GM12865 (cell line): ENCODE data around the gene MAN2B1.
A peak's percentile ranks its signal among the peaks of the same experiment; 100 is the strongest.

Source experiments
- DNase-seq: peaks from one replicate; pipeline ENCODE4 v3.0.0; 2010; ENCODE audit warnings: low read depth
- H3K4me3 ChIP-seq: 2 replicates; pipeline ENCODE4 v1.5.1; 2011; ENCODE audit warnings: mild to moderate bottlenecking, low read depth, low read length, control low read depth
- TF ChIP-seq, protein P1 (sequence below): IDR thresholded peaks from 2 replicates; pipeline ENCODE4 v1.5.1; 2011; ENCODE audit warnings: low read length, control low read depth, low read depth, inconsistent platforms; ENCODE audit not compliant: insufficient read depth; ENCODE audit errors: missing control alignments

Gene MAN2B1

DNA sequence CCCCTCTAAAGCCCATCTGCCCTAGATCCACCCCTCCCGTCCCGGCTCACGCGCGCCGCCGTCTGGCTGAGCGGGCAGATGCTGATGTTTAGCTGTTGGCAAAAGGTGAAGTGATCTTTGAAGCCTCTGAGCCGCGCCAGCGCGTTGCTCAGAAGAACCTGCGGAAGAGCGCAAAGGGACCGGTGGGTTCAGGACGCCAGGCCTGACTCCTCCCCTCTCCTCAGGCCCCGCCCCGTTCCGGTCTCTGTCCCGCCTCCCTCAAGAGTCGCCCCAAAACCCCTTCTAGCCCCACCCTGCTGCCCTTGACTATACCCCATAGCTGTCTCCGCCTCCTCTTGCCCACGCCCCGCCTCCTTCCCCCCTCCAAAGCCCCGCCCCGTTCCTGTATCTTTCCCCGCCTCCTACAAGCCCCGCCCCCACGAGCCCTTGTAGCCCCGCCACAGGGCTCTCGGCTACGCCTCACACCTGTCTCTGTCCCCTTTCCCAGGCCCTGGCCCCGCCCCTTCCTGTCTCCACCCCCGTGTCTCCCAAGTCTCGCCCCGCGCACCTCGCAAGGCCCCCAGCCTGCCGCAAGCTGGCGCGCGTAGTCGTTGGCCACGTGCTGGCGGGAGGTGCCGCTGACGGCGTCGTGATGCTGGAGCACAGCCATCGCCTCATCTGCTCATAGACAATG lies 9.5 kb downstream of the MAN2B1 start:
- no peak for DNase-seq
- TF ChIP-seq, protein P1, sequence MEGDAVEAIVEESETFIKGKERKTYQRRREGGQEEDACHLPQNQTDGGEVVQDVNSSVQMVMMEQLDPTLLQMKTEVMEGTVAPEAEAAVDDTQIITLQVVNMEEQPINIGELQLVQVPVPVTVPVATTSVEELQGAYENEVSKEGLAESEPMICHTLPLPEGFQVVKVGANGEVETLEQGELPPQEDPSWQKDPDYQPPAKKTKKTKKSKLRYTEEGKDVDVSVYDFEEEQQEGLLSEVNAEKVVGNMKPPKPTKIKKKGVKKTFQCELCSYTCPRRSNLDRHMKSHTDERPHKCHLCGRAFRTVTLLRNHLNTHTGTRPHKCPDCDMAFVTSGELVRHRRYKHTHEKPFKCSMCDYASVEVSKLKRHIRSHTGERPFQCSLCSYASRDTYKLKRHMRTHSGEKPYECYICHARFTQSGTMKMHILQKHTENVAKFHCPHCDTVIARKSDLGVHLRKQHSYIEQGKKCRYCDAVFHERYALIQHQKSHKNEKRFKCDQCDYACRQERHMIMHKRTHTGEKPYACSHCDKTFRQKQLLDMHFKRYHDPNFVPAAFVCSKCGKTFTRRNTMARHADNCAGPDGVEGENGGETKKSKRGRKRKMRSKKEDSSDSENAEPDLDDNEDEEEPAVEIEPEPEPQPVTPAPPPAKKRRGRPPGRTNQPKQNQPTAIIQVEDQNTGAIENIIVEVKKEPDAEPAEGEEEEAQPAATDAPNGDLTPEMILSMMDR, result no peak
- H3K4me3 ChIP-seq, result no peak overlapping the region

DNA sequence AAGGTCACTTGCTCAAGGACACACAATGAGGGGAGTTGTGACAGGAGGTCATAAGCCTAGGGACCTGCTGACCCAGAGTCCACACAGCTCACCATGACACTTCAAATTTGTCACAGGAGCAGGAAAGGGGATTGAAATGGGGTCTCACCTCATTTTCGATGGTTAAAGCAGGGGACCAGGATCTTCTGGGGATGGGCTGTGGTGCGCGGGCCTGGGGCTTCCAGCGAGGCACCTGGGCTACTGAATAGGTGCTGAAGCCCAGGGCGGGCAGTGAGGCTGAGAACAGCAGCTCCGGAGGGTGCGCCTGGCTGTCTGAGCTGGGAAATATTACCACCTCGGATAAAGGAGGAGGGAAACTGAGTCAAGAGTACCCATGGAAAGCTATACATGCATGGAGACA lies 11.0 kb downstream of the MAN2B1 start:
- no peak for DNase-seq
- H3K4me3 ChIP-seq, result no peak overlapping the region
- TF ChIP-seq, protein P1, result no peak

DNA sequence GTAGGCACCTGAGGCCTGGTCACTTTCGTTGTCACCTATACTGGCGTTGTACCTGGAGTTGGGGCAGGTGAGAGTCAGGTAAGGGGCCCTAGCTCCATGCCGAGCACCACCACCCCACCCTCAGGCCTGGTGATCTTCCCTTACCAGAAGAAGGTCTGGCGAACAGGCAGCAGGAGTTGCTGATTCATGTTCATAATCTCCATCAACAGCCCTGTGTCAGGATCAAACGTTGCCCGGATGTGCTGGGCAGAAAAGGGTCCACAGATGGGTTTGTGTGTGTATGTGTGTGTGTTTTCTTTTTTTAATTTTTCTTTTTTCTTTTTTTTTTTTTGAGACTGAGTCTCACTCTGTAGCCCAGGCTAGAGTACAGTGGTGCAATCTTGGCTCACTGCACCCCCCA lies 14.3 kb downstream of the MAN2B1 start:
- no peak for DNase-seq
- TF ChIP-seq, protein P1, result no peak
- no peak overlapping the region for H3K4me3 ChIP-seq

DNA sequence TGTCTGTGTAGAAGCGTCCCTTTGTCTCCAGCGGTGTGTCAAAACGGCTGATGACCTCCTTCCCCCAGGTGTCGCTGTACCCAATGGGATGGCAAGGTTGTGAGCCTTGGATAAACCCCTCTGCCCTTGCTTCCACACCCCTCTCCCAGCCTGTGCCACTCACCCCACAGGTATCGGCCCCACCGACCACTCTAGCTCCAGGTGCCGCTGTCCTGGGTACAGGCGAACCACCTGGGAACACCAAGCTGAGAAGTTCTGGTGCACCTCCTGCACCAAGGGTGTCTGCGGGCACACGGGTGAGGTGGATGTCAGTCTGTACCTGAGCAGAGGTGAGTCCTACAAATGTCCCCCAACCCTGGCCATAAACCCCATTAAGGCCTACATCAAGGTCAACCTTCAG lies 16.6 kb downstream of the MAN2B1 start:
- TF ChIP-seq, protein P1, result no peak
- H3K4me3 ChIP-seq, result no peak overlapping the region
- no peak for DNase-seq

GRCh38 chr19:12648088-12648487 lies 18.5 kb downstream of the MAN2B1 start:
- DNase-seq, result no peak
- H3K4me3 ChIP-seq, result no peak overlapping the region
- TF ChIP-seq, protein P1, result no peak

DNA sequence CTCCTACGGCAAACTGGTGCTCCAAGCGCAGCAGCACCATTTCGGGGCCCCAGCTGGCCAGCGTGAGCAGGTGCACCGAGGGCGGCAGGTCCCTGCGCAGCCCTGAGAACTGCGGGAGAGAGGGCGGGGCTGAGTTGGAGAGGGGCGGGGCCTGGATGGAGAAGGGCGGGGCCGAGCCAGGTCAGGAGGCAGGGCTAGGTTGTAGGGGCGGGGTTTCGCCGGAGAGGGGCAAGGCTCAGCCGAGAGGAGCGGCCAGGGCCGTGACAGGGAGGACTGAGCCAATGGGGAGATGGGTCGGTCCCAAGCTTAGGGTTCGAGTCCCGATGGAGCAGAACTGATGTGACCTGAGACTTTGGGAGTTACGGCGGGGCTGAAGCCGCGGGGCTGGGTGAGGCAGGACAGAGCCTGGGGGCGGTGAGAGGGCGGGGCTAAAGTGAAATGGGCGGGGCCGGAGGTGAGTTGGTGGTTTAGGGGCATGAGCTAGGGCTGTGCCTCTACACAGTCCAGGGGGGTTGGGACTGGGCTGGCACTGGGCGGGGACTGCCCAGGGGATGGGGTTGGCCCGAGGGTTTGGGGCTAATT lies 19.0 kb downstream of the MAN2B1 start:
- H3K4me3 ChIP-seq, result no peak overlapping the region
- peak; percentile 24 for DNase-seq
- TF ChIP-seq, protein P1, result no peak

- no peak for DNase-seq
- H3K4me3 ChIP-seq, result no peak overlapping the region
- TF ChIP-seq, protein P1, result no peak
These were observed 19.5 kb downstream of the MAN2B1 start for GRCh38 chr19:12647047-12647446.
